Stimulated activated CD8-positive, alpha-beta memory T cell treated with anti-CD3 and anti-CD28 coated beads, Interleukin-15, amount 100 ng/mL, for 4 hours (primary cell): ENCODE measurements around the gene THOC6.

Experiments
- DNase-seq, 2 donors: peaks; one replicate each; pipeline ENCODE4 v3.0.0-alpha.2; 2020; ENCODE audit warnings: low read depth in 2 of 2

THOC6 gene

GRCh38 chr16:3023669-3024478 lies at the start of gene THOC6, which contains the start of gene HCFC1R1:
Gene THOC6 (plus strand): TSS chr16:3024035. CDS start chr16:3024327, 292 bp downstream.
Gene HCFC1R1 (minus strand): TSS chr16:3023942. CDS start chr16:3023941, 1 bp downstream.
- DNase-seq: peak; percentile 86 to 93

- DNase-seq: no peak
These were observed 49.3 kb upstream of the THOC6 start for GRCh38 chr16:2974319-2975056.

- DNase-seq: no peak
These were observed 48.6 kb upstream of the THOC6 start for GRCh38 chr16:2975161-2975795.

GRCh38 chr16:2976201-2976600 lies 47.6 kb upstream of the THOC6 start:
- DNase-seq: no peak

- no peak for DNase-seq
These were observed 47.2 kb upstream of the THOC6 start for GRCh38 chr16:2976673-2977072.

- DNase-seq: no peak
These were observed 46.4 kb upstream of the THOC6 start for GRCh38 chr16:2977440-2977839.

GRCh38 chr16:2979669-2980226 lies 44.1 kb upstream of the THOC6 start:
- DNase-seq: no peak

- DNase-seq: peak; percentile 84 to 94
These were observed 43.3 kb upstream of the THOC6 start, which contains the start of gene PKMYT1 for GRCh38 chr16:2980227-2981176. Gene PKMYT1 (minus strand): TSS chr16:2980446. CDS start chr16:2979657, 789 bp downstream.

- DNase-seq: no peak
These were observed 42.5 kb upstream of the THOC6 start for GRCh38 chr16:2981177-2981898.

- no peak for DNase-seq
These were observed 42.0 kb upstream of the THOC6 start for GRCh38 chr16:2981899-2982250.

- DNase-seq: no peak
These were observed 41.4 kb upstream of the THOC6 start for GRCh38 chr16:2982402-2982801.

- DNase-seq: no peak
These were observed 40.1 kb upstream of the THOC6 start for GRCh38 chr16:2983706-2984136.

- DNase-seq: no peak
These were observed 38.4 kb upstream of the THOC6 start for GRCh38 chr16:2985462-2985861.

- DNase-seq: no peak
These were observed 37.9 kb upstream of the THOC6 start for GRCh38 chr16:2985893-2986355.

GRCh38 chr16:2986623-2987188 lies 37.1 kb upstream of the THOC6 start:
- DNase-seq: no peak

GRCh38 chr16:2987286-2987685 lies 36.5 kb upstream of the THOC6 start:
- no peak for DNase-seq

GRCh38 chr16:2987833-2988232 lies 36.0 kb upstream of the THOC6 start:
- DNase-seq: no peak

GRCh38 chr16:2988590-2989099 lies 35.2 kb upstream of the THOC6 start:
- no peak for DNase-seq

GRCh38 chr16:2990891-2991290 lies 32.9 kb upstream of the THOC6 start:
- DNase-seq: no peak
